ENCODE results near the gene SPCS2. TPM values are rescaled to one million over a fixed set of nuclear protein-coding genes. Genes with fewer than 3 reads are reported as not detected.

SPCS2 gene
- total and polyA plus RNA-seq, 8 donors: 75.0 to 132 (median 103) TPM

GRCh38 chr11:74923125-74923524 is 25.9 kb upstream of the SPCS2 start:
- Histone ChIP-seq H3K27ac (no peak overlapping the region), H3K9me3 (no peaks in the 10 kb centered on the region), H3K27me3 (no peaks in the 10 kb centered on the region), H3K4me1 (no peaks in the 10 kb centered on the region), H3K36me3 (peaks cover 0 to 6% (median 0%) of the 10 kb centered on the region in 3 donors), H3K4me3 (no peak overlapping the region)
- no peak for DNase-seq
- no peak for FAIRE-seq
- no peak for ATAC-seq
- intact Hi-C loops (cut with DNase I): no loop called here
- TF ChIP-seq CTCF (IDR thresholded peaks at IDR 0.05): no peak

- DNase-seq (no peak), FAIRE-seq (no peak), ATAC-seq (no peak)
- no peaks in the 10 kb centered on the region for H3K27me3 ChIP-seq
- no peaks in the 10 kb centered on the region for H3K4me1 ChIP-seq
- H3K27ac ChIP-seq: no peak overlapping the region
- TF ChIP-seq CTCF (IDR thresholded peaks at IDR 0.05): no peak
- H3K4me3 ChIP-seq: no peak overlapping the region
- no peaks in the 10 kb centered on the region for H3K36me3 ChIP-seq
- 94 to 95% methylated on average over 4 of the region's 4 CpGs for WGBS, 2 donors
- intact Hi-C loops (cut with DNase I): loop anchor here in 2 of 3 donors (5.0 kb wide), 1 partner anchor 107 kb away; no protein-coding TSS in a partner anchor
- no peaks in the 10 kb centered on the region for H3K9me3 ChIP-seq
Measured at GRCh38 chr11:74925281-74925680, 23.8 kb upstream of the SPCS2 start.

GRCh38 chr11:74926304-74927030 is 22.6 kb upstream of the SPCS2 start:
- intact Hi-C loops (cut with DNase I): loop anchor here in 2 of 3 donors (5.0 kb wide), 1 partner anchor 106 kb away; no protein-coding TSS in a partner anchor
- no peak for TF ChIP-seq CTCF (IDR thresholded peaks at IDR 0.05)
- DNase-seq: no peak
- 86 to 92% methylated on average over 8 of the region's 8 CpGs for WGBS, 2 donors
- Histone ChIP-seq H3K9me3 (no peaks in the 10 kb centered on the region), H3K4me3 (no peak overlapping the region), H3K27ac (no peak overlapping the region), H3K27me3 (no peaks in the 10 kb centered on the region), H3K36me3 (peaks cover 0 to under 1% (median 0%) of the 10 kb centered on the region in 3 donors), H3K4me1 (no peaks in the 10 kb centered on the region)
- no peak for ATAC-seq
- FAIRE-seq: no peak

DNA sequence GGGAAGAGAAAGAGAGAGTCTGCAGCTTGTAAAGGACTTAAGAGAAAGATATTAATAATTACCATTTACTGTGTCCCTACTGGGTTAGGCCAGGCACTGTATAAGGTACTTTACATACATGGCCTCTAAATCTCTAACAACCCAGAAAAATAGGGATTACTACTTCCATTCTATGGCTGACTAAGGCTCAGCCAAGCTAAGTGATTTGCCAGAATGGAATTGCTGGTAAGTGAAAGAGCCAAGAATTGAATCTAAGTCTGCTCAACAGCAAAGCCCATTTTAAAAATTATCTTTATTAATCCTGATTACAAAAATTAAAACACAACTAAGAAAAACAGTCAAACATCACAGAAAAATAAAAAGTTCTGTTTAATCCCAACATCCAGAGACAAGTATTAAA is 21.6 kb upstream of the SPCS2 start:
- H3K27me3 ChIP-seq: no peaks in the 10 kb centered on the region
- intact Hi-C loops (cut with DNase I): loop anchor here in 2 of 3 donors (5.0 kb wide), 1 partner anchor 105 kb away; no protein-coding TSS in a partner anchor
- no peaks in the 10 kb centered on the region for H3K9me3 ChIP-seq
- ATAC-seq: no peak
- TF ChIP-seq CTCF (IDR thresholded peaks at IDR 0.05): no peak
- DNase-seq: no peak
- H3K27ac ChIP-seq: no peak overlapping the region
- H3K4me1 ChIP-seq: no peaks in the 10 kb centered on the region
- H3K4me3 ChIP-seq: no peak overlapping the region
- FAIRE-seq: no peak
- peaks cover 0 to 6% (median 0%) of the 10 kb centered on the region in 3 donors for H3K36me3 ChIP-seq

All from pancreas (tissue), 10 donors.